Measurements from ENCODE around the gene IKZF3.
"Not testable (repeated sequence)": the region's sequence is repeated elsewhere in the genome, so short reads cannot be mapped to it uniquely, and the experiment has no call there.

IKZF3 gene

DNA sequence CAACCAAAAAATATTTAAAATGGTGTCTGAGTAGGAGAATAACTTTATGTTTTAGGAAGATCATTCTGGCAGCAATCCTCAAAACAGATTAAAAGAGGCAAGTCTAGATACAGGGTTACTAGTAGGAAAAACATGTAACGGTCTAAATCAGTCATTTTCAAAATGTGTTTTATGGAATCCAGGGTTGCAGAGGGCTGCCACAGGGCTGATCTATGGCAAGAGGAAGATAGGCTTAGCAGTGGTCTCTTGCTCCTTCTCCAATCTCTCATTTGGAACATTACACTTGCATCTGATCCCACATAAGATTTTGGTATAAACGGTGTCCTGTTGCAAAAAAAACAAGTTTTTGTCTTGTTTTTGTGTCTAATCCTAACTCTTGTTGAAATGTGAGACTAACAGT is 9.2 kb downstream of the IKZF3 start:
- Histone ChIP-seq H2AFZ (ENCODE audit: low read depth, low read length) (no peak overlapping the region), H3K4me3 (ENCODE audit: low read length) (no peak overlapping the region), H3K9me3 (ENCODE audit: insufficient read depth, low read length) (no peaks in the 10 kb centered on the region), H3K79me2 (ENCODE audit: low read length) (peaks cover 92% of the 10 kb centered on the region), H3K27me3 (ENCODE audit: low read depth, low read length) (no peaks in the 10 kb centered on the region), H3K9ac (ENCODE audit: low read length) (no peak overlapping the region), H3K4me2 (ENCODE audit: low read length) (no peak overlapping the region), H3K27ac (ENCODE audit: low read length) (no peak overlapping the region), H4K20me1 (ENCODE audit: insufficient read depth, low read length) (peaks cover 79% of the 10 kb centered on the region), H3K36me3 (replicated peaks; ENCODE audit: low read depth, low read length) (peaks cover 29% of the 10 kb centered on the region), H3K4me1 (ENCODE audit: low read length) (no peaks in the 10 kb centered on the region)
- TF ChIP-seq, protein P1, sequence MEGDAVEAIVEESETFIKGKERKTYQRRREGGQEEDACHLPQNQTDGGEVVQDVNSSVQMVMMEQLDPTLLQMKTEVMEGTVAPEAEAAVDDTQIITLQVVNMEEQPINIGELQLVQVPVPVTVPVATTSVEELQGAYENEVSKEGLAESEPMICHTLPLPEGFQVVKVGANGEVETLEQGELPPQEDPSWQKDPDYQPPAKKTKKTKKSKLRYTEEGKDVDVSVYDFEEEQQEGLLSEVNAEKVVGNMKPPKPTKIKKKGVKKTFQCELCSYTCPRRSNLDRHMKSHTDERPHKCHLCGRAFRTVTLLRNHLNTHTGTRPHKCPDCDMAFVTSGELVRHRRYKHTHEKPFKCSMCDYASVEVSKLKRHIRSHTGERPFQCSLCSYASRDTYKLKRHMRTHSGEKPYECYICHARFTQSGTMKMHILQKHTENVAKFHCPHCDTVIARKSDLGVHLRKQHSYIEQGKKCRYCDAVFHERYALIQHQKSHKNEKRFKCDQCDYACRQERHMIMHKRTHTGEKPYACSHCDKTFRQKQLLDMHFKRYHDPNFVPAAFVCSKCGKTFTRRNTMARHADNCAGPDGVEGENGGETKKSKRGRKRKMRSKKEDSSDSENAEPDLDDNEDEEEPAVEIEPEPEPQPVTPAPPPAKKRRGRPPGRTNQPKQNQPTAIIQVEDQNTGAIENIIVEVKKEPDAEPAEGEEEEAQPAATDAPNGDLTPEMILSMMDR (IDR thresholded peaks at IDR 0.05; ENCODE audit: low read depth, low read length), result no peak
- no peak for TF ChIP-seq EZH2phosphoT487 (IDR thresholded peaks at IDR 0.05; ENCODE audit: low read depth)

DNA sequence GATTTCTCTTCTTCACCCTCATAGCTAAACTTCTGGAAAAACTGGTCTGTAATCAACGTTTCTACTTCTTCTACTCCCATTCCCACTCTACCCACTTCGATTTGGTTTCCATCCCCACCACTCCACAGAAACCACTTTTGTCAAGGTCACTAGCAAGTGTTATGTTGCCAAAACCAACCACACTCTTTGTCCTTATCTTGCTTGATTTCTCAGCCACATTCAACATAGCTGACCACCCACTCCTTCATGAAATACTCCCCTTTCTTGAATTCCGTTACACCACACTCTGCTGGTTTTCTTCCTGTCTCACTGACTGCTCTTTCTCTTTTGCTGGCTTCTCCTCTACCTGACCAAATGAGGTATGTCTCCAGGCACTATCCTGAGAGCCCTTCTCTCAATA is 11.9 kb downstream of the IKZF3 start:
- Histone ChIP-seq H3K27ac (ENCODE audit: low read length) (no peak overlapping the region), H3K9ac (ENCODE audit: low read length) (no peak overlapping the region), H3K79me2 (ENCODE audit: low read length) (peaks cover 92% of the 10 kb centered on the region), H3K27me3 (ENCODE audit: low read depth, low read length) (no peaks in the 10 kb centered on the region), H3K4me1 (ENCODE audit: low read length) (peaks cover 8% of the 10 kb centered on the region), H3K4me3 (ENCODE audit: low read length) (no peak overlapping the region), H2AFZ (ENCODE audit: low read depth, low read length) (no peak overlapping the region), H3K9me3 (ENCODE audit: insufficient read depth, low read length) (no peaks in the 10 kb centered on the region), H3K4me2 (ENCODE audit: low read length) (no peak overlapping the region), H3K36me3 (replicated peaks; ENCODE audit: low read depth, low read length) (peaks cover 39% of the 10 kb centered on the region), H4K20me1 (ENCODE audit: insufficient read depth, low read length) (peaks cover 82% of the 10 kb centered on the region)
- no peak for TF ChIP-seq EZH2phosphoT487 (IDR thresholded peaks at IDR 0.05; ENCODE audit: low read depth)
- TF ChIP-seq, protein P1 (IDR thresholded peaks at IDR 0.05; ENCODE audit: low read depth, low read length), result no peak

DNA sequence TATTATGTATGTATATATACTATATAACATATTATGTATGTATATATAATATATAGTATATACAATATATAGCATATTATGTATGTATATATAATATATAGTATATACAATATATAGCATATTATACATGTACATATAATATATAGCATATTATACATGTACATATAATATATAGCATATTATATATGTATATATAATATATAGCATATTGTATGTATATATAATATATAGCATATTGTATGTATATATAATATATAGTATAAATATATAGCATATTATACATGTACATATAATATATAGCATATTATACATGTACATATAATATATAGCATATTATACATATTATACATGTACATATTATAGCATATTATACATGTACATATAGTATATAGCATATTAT is 13.9 kb downstream of the IKZF3 start:
- H4K20me1 ChIP-seq (ENCODE audit: insufficient read depth, low read length), result peaks cover 89% of the 10 kb centered on the region
- not testable (repeated sequence) for H3K4me1 ChIP-seq (ENCODE audit: low read length); H3K9ac ChIP-seq (ENCODE audit: low read length); H2AFZ ChIP-seq (ENCODE audit: low read depth, low read length); H3K27me3 ChIP-seq (ENCODE audit: low read depth, low read length); H3K9me3 ChIP-seq (ENCODE audit: insufficient read depth, low read length); H3K4me3 ChIP-seq (ENCODE audit: low read length); H3K4me2 ChIP-seq (ENCODE audit: low read length); H3K27ac ChIP-seq (ENCODE audit: low read length)
- H3K36me3 ChIP-seq (replicated peaks; ENCODE audit: low read depth, low read length), result peaks cover 45% of the 10 kb centered on the region
- peaks cover 92% of the 10 kb centered on the region for H3K79me2 ChIP-seq (ENCODE audit: low read length)

DNA sequence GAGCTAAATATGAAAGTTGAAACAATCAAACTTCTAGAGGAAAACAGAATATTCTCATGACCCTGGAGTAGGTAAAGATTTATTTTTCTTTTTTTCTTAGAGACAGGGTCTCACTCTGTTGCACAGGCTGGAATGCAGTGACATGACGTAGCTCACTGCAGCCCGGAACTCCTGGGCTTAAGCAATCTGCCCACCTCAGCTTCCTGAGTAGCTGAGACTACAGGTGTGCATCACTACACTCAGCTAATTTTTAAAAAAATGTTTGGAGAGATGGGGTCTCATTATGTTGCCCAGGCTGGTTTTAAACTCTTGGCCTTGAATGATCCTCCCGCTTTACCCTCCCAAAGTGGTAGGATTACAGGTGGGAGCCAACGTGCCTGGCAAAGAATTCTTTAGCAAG is 15.5 kb downstream of the IKZF3 start:
- no peaks in the 10 kb centered on the region for H3K27me3 ChIP-seq (ENCODE audit: low read depth, low read length)
- H3K9me3 ChIP-seq (ENCODE audit: insufficient read depth, low read length), result no peaks in the 10 kb centered on the region
- H4K20me1 ChIP-seq (ENCODE audit: insufficient read depth, low read length), result peaks cover 89% of the 10 kb centered on the region
- H3K36me3 ChIP-seq (replicated peaks; ENCODE audit: low read depth, low read length), result peaks cover 50% of the 10 kb centered on the region
- H2AFZ ChIP-seq (ENCODE audit: low read depth, low read length), result no peak overlapping the region
- no peak overlapping the region for H3K27ac ChIP-seq (ENCODE audit: low read length)
- H3K4me1 ChIP-seq (ENCODE audit: low read length), result peaks cover 8% of the 10 kb centered on the region
- no peak for TF ChIP-seq EZH2phosphoT487 (IDR thresholded peaks at IDR 0.05; ENCODE audit: low read depth)
- TF ChIP-seq, protein P1 (IDR thresholded peaks at IDR 0.05; ENCODE audit: low read depth, low read length), result no peak
- peaks cover 92% of the 10 kb centered on the region for H3K79me2 ChIP-seq (ENCODE audit: low read length)
- H3K4me2 ChIP-seq (ENCODE audit: low read length), result no peak overlapping the region
- no peak overlapping the region for H3K4me3 ChIP-seq (ENCODE audit: low read length)
- H3K9ac ChIP-seq (ENCODE audit: low read length), result no peak overlapping the region

DNA sequence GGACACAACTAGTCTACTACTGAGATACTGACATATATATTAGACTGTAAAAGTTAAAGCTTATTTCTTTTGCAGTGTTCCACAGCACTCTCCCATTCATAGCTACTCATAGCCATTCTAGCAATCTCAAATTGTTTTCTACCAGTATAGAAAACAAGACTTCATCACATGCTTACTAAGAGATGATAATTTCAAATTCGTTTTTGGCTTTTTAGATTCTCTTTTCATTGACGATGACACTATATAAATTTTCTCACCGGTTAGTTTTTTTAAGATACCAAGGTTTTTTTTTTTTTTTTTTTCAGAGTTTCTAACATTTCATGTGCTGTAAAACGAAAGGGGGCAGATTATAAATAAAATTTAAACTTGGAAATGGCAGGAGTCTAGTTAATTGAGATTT is 17.9 kb downstream of the IKZF3 start:
- Histone ChIP-seq H3K9ac (ENCODE audit: low read length) (no peak overlapping the region), H4K20me1 (ENCODE audit: insufficient read depth, low read length) (peaks cover 87% of the 10 kb centered on the region), H3K9me3 (ENCODE audit: insufficient read depth, low read length) (no peaks in the 10 kb centered on the region), H3K79me2 (ENCODE audit: low read length) (peaks cover 92% of the 10 kb centered on the region), H3K27me3 (ENCODE audit: low read depth, low read length) (no peaks in the 10 kb centered on the region), H3K36me3 (replicated peaks; ENCODE audit: low read depth, low read length) (peaks cover 66% of the 10 kb centered on the region), H3K4me3 (ENCODE audit: low read length) (no peak overlapping the region), H3K4me2 (ENCODE audit: low read length) (no peak overlapping the region), H2AFZ (ENCODE audit: low read depth, low read length) (no peak overlapping the region), H3K4me1 (ENCODE audit: low read length) (peaks cover 8% of the 10 kb centered on the region), H3K27ac (ENCODE audit: low read length) (no peak overlapping the region)
- TF ChIP-seq, protein P1 (IDR thresholded peaks at IDR 0.05; ENCODE audit: low read depth, low read length), result no peak
- no peak for TF ChIP-seq EZH2phosphoT487 (IDR thresholded peaks at IDR 0.05; ENCODE audit: low read depth)
